NOMO-1 treated with DMSO at 0.1 percent for 48 hours (cell line): Measurements from ENCODE around the gene SFRP2.

Source experiments
- DNase-seq: peaks from one replicate; lab custom pipeline; 2025; ENCODE audit not compliant: unreplicated experiment; lab: John Stamatoyannopoulos, UW

Gene SFRP2

DNA sequence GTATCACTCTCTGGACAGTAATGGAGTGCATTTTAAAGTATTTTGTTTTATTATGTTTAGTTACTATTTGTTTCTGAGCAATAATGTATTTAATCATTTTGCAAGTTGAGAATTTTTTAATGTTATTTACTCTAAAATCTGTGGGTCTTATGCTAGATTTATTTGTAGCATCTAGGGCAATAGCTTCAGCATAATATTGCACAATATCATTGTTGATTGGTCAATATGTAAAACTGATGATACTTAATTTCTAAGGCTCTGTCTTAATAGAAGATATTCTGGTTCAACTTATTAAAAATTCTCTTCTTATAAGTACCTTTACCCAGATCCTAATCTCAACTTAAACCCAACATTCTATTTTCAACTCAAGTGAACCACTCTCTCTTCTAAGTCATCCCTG is 11.5 kb downstream of the SFRP2 start:
- DNase-seq: no peak

DNA sequence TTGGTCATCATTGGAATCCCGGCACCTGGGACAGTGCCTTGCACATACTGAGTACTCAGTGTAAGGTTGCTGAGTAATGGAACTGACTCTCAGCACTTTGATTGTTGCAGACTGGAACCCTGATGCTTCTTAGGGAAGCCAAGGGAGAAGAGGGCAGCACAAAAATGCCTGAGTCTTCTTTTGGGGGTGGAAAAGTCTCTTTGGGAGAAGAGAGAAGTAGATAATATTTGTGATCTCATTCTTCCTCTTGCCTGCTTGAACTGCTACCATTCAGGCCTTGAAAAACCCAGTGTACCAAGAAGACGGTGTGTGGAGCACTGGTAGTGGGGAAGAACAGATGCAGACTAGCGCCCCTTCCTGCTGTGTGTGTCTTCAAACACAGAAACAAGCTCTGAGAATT is 12.3 kb downstream of the SFRP2 start:
- DNase-seq: no peak

DNA sequence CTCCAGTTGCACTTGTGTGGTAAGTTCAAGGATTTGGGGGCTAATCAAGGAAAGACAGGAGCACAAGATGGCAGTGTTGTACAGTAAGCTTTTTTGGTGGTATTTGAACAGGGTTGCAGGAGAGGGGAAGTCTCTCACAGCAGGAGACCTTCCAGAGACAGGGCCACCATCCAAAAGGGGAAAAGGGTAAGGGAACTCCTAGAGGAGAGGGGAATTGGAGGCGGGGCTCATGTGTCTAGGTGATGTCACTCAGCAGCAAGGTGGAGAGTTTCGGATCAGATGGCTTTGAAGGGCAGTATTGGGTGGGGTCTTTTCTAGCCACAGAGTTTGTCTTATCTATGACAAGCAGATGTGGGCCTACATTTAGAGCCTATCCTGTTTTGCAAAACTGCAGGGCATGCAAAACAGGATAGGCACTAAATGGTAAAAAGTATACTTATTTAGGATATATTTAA is 15.6 kb downstream of the SFRP2 start:
- DNase-seq: no peak

DNA sequence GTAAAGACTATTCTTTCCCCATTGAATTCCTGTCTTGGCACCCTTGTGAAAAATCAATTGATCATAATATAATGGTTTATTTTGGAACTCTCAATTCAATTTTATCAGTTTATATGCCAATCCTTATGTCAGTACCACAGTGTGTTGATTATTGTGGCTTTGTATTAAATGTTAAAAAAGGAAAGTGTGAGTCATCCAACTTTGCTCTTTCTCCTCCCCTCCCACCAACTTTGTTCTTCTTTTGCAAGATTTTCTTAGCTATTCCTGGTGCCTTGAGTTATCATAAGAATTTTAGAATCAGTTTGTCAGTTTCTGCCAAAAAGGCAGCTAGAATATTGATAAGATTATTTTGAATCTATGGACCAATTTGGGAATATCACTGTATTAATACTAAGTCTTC is 17.8 kb downstream of the SFRP2 start:
- DNase-seq: peak; percentile 55

DNA sequence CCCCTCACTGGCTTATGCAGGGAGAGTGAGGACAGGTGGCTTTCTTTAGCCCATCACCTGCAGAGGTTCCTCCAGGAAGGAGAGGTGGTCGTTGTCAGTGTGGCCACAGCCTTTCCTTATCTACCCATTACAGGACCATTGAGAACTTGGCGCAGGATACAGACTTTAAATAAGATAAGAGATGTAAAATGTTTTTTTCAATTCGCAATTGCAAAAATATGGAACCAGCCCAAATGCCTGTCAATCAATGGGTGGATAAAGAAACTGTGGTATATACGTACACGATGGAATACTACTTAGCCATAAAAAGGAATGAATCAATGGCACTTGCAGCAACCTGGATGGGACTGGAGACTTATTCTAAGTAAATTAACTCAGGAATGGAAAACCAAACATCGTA is 22.1 kb downstream of the SFRP2 start:
- DNase-seq: no peak

DNA sequence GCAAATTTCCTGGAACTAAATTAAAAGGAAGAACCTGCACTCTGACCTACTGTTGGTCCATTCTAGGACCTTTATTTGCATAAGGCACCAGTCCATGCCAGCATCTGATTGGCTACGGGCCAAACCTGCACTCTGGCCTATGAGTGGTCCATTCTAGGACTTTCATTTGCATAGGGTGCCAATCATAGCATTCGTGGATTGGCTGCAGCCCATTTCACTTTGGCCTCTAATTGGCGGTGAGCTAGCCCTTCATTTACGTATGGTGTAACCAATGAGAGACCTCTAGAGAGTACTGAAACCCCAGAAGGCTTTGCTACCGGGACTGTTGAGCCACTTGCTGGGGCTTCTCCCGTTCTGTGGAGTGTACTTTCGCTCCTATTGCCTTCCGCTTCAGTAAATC is 23.0 kb downstream of the SFRP2 start:
- DNase-seq: no peak

DNA sequence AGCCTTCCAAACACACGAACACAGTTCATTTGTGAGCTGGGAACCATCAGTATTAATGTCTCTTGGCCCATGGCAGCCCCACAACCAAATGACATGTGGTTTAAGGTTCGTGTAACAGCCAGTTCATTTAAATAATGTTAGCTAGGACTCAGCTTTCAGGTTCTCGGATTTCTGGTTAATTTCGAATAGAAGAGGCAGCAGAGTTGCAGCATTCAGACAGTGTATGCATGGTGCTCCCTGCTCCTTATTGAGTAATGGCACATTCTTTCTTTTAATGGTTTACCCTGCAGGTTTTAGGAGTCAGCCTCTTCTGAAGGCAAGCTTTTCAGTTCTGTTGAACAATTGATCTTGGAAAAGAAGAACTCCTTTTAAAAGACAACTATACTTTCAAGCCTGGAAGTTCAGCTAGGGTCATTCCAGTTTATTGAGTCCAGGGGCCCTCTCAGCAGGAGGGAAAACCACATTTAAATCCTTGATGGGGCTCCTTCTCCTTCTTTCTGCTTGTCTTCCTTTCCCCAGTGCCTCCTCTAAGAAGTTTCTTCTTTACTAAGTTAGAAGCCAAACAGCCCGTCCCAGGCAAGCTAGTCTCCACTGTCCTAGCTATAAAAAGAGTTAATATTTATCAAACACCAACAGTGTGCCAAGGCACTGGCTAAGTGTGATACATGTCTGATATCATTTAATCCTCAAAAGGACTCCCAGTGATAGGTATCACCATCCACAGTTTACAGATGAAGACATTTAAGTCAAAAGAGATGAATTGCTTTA is 24.1 kb downstream of the SFRP2 start:
- DNase-seq: no peak

DNA sequence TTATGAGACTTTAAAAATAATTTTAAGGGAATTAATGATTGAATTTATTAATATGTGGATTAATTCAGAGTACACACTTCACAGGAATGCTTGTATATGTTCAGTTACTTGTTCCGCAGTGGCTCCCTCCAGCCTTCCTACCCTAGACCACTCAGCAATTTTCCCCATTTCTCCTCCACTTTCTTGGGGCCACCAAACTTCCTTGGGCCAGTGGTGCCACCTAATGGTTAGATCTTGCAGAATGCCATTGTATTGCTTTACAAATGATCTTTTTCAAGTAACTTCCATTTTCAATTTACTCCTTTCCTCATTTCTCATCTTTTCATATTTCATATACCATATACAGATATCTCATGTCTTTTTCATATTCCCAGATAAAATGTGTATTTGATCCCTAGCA is 25.5 kb downstream of the SFRP2 start:
- DNase-seq: peak; percentile 14

DNA sequence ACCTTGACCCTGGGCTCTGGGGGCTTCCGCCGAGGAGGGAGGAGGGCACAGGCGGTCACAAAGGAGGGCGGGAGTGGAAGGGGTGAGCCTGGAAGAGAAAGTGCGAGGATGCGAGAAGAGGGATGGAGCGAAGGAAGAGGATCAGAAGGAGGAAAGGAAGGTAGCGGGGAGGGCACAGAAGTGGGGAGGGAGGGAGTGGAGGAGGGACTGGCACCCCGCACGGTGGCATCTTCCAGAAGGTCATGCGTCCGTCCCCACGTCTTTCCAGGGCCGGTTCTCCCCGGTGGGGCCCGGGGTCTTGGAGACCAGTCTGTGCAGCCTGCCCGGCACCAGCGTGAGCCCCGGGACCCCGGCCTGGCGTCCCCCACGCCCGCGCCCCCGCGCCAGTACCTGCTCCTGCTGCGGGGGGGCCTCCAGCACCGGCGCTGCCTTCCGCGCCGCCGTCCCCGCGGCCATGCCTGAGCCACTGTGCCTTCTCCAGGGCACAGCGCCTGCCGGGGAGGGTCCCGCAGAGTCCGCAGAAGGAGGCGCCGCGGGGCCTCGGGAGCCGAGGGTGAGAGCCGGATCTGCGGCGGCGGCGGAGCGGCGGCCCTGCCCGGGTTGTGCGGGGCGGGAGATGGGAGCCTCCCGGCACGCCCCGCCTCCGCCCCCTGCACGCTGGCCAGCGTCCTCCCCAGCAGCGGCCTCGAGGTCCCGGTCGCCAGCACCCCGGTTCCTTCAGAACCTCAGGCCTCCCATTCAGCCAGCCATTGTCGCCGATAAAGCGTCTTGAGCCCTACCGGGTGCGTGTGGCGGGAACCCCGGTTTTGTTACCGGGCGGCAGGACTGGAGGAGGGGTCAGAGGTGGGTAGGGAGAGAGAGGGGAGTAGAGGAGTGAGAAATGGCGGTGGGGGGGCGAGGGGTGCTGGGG is 29.2 kb downstream of the SFRP2 start, which contains the start of gene RNF175:
TSS of gene RNF175 (minus strand) at position 618 of the 910 bp plus-strand sequence. CDS start at position 456, 162 bp downstream.
- no peak for DNase-seq

DNA sequence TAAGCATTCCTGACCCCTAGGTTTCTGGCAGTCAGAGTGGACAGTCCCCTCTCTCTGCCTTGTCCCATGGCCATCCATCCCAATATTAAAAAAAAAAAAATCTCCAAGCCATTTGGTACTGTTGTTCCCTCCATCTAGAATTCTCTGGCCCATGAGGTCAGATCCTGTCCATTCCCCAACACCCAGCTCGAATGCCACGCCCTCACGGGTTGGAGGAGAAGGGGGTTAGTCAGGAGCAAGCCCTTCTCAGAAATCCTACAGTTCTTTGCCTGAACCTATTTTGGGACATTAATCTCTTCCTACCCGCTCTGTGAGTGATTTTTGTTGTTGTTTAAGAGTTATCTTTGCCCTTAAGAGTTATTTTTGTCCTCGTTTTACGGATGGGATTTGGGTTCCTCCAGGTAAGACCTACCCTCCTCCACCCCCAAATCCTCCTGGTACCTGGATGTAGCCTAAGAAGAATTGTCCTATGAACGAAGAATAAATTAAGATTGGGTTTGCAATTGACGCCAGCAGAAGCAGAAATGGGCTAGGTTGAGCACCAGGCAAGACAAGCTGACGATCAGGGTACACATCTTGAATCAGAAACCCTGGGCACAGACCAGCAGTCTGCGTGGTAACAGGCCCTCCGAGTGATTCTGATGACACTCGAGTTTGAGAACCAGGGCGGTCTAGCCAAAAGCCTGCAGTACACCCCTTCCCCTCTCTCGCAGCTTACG is 30.0 kb downstream of the SFRP2 start:
- no peak for DNase-seq

DNA sequence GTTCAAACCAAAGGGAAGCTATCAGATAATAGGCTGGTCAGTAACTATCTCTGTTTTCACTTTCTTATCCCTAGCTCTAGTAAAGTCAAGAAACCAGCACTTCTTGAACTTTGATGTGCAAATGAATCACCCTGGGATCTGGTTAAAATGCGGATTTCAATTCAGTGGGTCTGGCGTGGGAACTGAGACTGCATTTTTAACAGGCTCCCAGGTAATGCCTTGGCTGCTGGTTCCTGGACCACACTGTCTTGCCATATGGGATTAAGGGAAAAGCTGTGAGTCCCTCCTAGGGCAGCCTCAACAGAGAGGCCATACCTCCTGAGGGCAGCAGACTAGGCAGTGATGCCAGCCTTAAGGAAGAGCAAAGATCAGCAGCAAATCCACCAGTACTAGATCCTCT is 30.7 kb downstream of the SFRP2 start:
- DNase-seq: no peak

DNA sequence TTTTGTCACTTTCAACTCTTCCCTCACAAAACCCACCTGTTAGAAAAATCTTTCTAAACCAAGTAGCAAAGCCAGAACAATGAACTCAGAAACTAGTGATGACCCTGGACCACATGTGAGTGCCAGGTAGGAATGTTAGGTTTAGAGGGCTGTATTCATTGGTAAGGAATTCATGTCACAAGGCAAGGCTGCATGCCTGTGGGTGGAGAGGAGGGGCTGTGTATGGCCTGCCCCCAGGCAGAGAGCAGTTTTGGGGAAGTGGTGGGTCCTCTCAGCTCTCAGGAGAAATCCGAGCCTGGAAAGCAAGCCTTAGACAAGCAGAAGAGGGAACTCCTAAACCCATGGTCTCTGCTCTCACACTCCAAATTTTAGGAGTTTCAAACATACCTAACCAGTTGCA is 31.5 kb downstream of the SFRP2 start:
- peak; percentile 47 for DNase-seq

DNA sequence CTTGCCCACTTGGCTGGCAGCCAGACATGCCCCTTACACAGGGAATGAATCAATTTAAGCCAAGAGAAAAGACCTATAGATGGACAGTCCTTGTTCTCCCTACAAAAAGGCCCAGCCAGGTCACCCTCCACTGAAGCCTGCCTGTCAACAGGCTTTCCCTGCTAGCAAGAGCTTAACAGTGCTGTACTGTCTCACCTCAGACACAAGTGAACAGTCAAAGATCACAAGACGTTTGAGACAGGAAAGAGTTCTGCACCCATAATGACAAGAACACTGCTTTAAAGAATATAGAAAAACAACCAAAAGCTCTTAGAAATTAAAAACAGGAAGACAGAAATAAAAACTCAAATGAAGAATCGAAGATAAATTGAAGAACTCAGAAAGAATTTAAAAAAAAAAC is 33.7 kb downstream of the SFRP2 start:
- DNase-seq: no peak

DNA sequence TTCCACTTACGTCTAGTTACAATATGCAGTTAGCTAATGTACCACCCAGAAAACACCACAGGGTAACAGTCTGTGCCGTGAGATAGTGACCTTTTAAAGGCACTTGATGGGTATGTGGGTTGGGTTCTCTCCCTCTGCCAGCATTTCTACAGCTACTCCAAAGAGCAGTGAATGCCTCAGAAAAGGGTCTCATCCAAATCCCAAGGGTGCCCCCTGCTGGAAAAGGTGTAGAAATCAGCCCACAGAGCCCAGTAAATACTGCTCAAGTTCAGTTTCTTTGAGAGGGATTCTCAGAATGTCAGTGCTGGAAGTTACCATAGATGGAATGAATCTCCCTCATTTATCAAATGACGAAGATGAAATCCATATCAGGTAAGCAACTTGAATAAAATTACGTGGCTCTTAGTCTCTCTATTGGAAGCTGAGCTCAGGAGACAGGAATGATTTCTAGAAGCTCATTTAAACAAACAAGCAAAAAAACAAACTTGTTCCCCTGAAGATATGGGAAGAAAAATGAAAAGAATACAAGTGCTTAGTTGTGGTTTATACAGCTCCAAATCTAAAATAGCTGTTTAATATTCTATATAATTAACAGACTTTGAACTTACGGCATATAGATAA is 38.6 kb downstream of the SFRP2 start:
- DNase-seq: peak; percentile 82

DNA sequence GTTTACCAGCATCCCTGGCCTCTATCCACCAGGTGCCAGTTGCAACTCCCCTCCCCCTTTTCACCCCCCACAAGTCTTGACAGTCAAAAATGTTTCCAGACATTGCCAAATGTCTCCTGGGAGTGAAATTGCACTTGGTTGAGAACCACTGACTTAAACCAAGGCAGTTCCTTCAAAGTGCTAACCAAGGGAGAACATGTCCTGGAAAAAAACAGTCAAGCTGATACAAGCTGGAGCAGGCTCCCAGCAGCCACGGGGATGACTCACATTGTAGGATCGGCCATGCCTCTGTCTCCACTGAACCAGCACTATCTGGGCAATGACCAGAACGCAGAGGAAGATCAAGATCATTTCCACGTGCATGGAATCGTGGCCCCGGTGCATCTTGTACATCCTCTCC is 40.5 kb downstream of the SFRP2 start:
- no peak for DNase-seq

DNA sequence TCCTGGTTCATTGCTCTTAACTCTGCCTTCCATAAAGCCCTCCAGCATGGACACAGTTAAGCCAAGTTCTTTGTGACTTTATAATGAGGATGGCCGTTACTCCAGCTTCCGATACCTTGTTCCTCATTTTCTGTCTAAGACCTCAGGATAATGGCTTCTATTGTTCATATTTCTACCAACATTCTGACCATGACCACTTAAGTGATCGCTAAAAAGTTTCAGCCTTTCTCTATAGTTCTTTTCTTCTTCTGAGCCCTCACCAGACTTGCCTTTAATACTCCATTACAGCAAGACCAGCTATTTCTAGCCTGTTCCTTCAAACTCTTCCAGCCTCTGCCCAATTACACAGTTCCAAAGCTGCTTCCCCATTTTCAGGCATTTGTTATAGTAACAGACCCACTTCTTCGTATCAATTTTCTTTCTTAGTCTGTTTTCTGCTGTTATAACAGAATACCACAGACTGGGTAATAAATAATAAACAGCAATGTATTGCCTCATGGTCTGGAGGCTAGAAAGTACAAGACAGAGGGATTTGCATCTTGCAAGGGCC is 41.4 kb downstream of the SFRP2 start:
- DNase-seq: peak; percentile 89

DNA sequence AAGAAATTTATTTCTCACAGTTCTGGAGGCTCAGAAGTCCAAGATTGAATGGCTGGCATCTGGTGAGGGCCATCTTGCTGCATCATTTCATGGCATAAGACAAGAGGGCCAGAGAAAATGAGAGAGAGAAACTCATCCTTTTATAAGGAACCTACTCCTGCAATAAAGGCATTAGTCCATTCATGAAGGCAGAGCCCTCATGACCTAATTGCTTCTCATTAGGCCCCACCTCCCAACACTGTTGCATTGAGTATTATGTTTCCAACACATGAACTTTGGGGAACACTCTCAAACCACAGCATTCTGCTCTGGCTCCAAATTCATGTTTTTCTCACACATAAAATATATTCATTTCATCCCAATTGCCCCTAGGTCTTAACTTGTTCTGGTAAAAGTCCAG is 43.2 kb downstream of the SFRP2 start:
- DNase-seq: no peak

DNA sequence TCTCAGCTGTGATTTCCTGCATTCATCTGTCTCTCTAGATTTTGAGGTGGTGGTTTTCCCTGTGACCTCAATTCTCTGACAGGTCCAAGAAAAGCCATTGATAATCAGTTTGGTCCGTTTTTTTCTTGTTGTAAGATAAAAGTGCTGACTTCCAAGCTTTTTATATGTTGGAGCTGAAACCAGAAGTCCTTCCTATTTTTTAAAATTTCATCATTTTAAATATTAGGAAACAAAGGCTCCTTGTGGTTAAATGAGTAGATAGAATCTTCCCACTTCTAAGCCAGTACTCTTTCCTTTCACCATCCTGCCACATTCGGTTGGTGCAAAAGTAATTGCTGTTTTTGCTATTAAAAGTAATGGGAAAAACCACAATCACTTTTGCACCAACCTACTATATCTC is 47.3 kb downstream of the SFRP2 start:
- no peak for DNase-seq

DNA sequence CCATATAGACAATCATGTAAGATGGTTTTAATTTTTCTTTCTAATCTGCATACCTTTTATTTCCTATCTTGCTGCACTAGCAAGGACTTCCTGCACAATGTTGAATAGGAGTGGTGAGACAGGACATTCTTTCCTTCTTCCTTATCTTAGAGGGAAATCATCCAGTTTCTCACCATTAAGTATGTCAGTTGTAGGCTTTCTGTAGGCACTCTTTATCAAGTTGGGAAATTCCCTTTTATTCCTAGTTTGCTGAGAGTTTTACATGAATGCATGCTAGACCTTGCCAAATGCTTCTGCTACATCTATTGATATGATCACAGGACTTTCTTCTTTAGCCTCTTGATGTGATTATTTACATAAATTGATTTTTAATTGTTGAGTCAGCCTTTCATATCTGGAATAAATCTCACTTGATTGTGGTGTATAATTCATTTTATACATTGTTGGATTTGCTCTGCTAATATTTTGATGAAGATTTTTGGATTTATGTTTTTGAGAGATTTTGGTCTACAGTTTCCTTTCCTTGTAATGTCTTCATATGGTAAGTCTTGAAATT is 52.9 kb downstream of the SFRP2 start:
- no peak for DNase-seq

DNA sequence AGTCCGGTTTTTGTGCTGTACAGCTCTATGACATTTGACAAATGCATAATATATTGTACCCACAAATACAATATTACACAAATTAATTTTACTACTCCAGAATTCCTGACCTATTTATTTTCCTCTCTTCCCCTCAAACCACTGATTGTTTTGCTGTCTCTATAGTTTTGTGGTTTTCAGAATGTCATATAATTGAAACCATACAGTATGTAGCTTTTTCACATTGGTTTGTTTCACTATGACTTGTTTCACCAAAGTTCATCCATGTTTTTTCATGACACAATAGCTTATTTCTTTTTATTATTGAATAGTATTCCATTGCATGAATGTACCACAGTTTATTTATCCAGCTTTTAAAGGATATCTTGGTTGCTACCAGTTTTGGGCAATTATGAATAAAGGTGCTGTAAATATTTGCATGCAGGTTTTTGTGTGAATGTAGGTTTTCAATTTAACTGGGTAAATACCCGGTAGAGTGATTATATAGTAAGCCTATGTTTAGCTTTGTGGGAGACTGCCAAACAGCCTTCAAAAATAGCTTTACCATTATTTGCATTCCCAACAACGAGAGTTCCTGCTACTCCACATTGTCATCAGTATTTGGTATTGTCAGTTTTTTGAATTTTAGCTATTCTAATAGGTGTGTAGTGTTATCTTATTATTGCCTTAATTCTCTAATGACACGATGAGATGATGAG is 55.0 kb downstream of the SFRP2 start:
- DNase-seq: no peak
